ENCODE data around the gene EBF3. TPM values are rescaled to one million over a fixed set of nuclear protein-coding genes. Genes with fewer than 3 reads are reported as not detected.

Gene EBF3
- total RNA-seq, 1 experiment from 2014 or later, result not detected

DNA sequence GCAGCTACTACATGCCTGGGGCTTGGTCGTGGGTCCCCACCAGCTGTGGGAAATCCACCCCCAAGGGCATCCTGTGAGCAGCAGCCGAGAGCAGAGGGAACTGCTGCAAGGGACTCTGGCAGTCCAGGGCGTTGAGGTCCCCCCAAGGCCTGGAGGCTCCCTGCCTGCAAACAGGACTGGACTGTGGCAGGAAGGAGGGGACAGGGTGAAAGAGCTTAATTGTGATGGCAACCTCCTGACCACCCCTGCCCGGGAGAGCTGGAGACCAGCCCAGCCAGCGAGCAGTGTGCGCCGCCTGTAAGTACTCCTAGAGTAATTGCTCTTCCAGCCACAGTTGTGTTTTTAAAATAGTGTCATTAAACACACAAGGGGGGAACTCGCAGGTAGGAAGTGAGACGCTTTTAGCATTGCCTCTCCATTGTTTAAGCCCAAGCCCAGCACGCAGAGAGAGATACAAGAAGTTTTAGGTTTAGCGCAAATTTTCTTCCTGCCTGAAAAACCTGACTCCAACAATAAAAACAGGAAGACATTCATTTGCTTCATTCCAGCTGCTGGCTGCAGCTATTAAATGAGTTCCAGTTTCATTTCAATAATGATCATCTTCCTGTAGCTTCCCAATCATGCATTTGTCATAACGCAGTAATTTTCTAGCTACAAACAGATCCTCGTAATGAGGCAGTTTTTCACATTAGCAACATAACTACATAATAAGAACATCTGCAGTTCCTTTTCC lies 111.1 kb downstream of the EBF3 start:
- intact Hi-C loops (cut with micrococcal nuclease; ENCODE audit: unreplicated experiment), result no loop called here
- CTCF ChIA-PET, result interaction anchor here (0.8 kb wide), 1 partner anchor 38 kb away, joined by 4 read pairs; no protein-coding TSS in a partner anchor
- H3K27ac Mint-ChIP-seq (ENCODE audit: unreplicated experiment), result no peak overlapping the region
- H3K4me1 Mint-ChIP-seq (ENCODE audit: low read depth, unreplicated experiment), result no peaks in the 10 kb centered on the region
- DNase-seq, result no peak
- no peaks in the 10 kb centered on the region for H3K27me3 Mint-ChIP-seq (ENCODE audit: unreplicated experiment)
- TF ChIP-seq, protein P1, sequence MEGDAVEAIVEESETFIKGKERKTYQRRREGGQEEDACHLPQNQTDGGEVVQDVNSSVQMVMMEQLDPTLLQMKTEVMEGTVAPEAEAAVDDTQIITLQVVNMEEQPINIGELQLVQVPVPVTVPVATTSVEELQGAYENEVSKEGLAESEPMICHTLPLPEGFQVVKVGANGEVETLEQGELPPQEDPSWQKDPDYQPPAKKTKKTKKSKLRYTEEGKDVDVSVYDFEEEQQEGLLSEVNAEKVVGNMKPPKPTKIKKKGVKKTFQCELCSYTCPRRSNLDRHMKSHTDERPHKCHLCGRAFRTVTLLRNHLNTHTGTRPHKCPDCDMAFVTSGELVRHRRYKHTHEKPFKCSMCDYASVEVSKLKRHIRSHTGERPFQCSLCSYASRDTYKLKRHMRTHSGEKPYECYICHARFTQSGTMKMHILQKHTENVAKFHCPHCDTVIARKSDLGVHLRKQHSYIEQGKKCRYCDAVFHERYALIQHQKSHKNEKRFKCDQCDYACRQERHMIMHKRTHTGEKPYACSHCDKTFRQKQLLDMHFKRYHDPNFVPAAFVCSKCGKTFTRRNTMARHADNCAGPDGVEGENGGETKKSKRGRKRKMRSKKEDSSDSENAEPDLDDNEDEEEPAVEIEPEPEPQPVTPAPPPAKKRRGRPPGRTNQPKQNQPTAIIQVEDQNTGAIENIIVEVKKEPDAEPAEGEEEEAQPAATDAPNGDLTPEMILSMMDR (IDR thresholded peaks at IDR 0.05; ENCODE audit: unreplicated experiment), result no peak
- H3K9me3 Mint-ChIP-seq (ENCODE audit: low read depth, unreplicated experiment), result peaks cover 2% of the 10 kb centered on the region
- no TSS peak for BruUV-seq (replicated peaks)
- H3K4me3 Mint-ChIP-seq (ENCODE audit: low read depth, unreplicated experiment), result no peak overlapping the region
- no peaks in the 10 kb centered on the region for H3K36me3 Mint-ChIP-seq (ENCODE audit: insufficient read depth, unreplicated experiment)

DNA sequence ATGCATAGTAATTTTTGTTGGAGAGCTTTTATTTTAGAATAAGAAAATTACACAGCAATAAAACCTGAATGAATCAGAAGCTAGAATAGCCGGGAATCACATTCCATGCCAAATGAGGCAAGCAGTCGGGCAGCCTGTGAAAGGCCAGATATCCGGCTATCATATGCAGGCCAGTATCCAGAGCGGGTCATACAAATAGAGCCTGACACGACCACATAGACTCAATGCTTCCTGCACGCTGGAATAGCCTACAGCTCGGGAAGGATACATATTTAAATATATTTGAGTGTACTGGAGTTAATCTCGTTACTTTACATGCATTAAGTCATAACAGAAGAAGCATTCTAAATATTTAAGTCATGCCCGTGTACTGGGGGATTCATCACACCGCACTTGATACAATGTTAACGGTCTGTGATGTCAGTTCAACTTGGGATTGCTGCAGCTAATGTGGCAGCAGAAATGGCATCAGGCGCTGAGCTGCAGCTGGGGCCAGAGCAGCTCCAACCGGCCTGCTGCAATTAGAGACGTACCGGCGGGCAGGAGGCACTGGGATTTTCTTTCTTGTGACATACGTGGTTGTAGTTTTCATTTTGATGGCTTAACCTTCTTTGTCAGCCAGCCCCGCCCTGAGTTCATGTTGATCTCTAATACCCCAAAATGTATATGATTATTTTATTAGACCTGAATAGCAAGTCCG lies 112.0 kb downstream of the EBF3 start:
- no peaks in the 10 kb centered on the region for H3K4me1 Mint-ChIP-seq (ENCODE audit: low read depth, unreplicated experiment)
- no peaks in the 10 kb centered on the region for H3K9me3 Mint-ChIP-seq (ENCODE audit: low read depth, unreplicated experiment)
- BruUV-seq (replicated peaks), result no TSS peak
- H3K27ac Mint-ChIP-seq (ENCODE audit: unreplicated experiment), result no peak overlapping the region
- no peak for DNase-seq
- no peaks in the 10 kb centered on the region for H3K27me3 Mint-ChIP-seq (ENCODE audit: unreplicated experiment)
- H3K4me3 Mint-ChIP-seq (ENCODE audit: low read depth, unreplicated experiment), result no peak overlapping the region
- intact Hi-C loops (cut with micrococcal nuclease; ENCODE audit: unreplicated experiment), result no loop called here
- TF ChIP-seq, protein P1 (IDR thresholded peaks at IDR 0.05; ENCODE audit: unreplicated experiment), result no peak
- CTCF ChIA-PET, result no interaction called here
- H3K36me3 Mint-ChIP-seq (ENCODE audit: insufficient read depth, unreplicated experiment), result no peaks in the 10 kb centered on the region

DNA sequence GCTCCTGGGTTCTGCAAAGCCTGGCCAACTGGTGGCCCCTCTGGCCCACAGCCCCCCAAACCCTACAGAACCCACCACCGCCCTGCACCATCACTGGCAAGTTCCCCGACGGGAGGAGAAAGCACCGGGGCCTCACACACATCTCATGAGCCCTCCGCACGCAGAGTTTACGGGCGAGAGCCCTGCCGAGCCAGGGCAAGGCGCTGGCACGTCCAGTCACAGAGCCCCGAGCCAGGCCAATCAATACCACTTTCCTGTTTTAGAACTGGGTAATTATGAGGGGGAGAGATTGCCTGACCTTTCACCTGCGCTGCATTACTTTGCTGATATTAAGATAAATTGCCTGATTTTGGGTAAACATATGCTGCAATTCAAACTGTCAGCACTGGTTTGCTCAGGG lies 113.3 kb downstream of the EBF3 start:
- CTCF ChIA-PET, result no interaction called here
- no peaks in the 10 kb centered on the region for H3K36me3 Mint-ChIP-seq (ENCODE audit: insufficient read depth, unreplicated experiment)
- H3K27me3 Mint-ChIP-seq (ENCODE audit: unreplicated experiment), result no peaks in the 10 kb centered on the region
- DNase-seq, result no peak
- intact Hi-C loops (cut with micrococcal nuclease; ENCODE audit: unreplicated experiment), result no loop called here
- H3K9me3 Mint-ChIP-seq (ENCODE audit: low read depth, unreplicated experiment), result no peaks in the 10 kb centered on the region
- TF ChIP-seq, protein P1 (IDR thresholded peaks at IDR 0.05; ENCODE audit: unreplicated experiment), result no peak
- BruUV-seq (replicated peaks), result no TSS peak
- no peak overlapping the region for H3K27ac Mint-ChIP-seq (ENCODE audit: unreplicated experiment)
- H3K4me1 Mint-ChIP-seq (ENCODE audit: low read depth, unreplicated experiment), result no peaks in the 10 kb centered on the region
- H3K4me3 Mint-ChIP-seq (ENCODE audit: low read depth, unreplicated experiment), result no peak overlapping the region

DNA sequence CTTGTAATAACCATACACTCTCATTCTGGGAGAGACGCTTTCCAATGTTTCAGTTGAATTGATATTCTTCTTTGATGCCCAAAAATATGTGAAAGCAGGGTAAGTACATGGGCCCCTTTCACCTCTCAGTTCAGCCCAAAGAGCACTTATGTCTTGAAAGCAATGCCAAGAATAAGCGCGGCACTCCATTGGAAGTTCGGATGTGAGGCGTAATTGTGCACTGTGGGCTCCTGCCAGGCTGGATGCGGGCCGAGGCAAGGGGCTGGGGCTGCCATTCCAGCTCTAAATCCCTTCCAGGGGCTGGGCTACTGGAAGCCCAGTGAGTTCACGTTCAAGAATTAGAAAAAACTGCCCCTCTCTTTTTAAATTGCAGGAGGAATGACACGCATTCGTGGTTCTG lies 113.8 kb downstream of the EBF3 start:
- no peaks in the 10 kb centered on the region for H3K27me3 Mint-ChIP-seq (ENCODE audit: unreplicated experiment)
- no TSS peak for BruUV-seq (replicated peaks)
- H3K27ac Mint-ChIP-seq (ENCODE audit: unreplicated experiment), result no peak overlapping the region
- no peak overlapping the region for H3K4me3 Mint-ChIP-seq (ENCODE audit: low read depth, unreplicated experiment)
- intact Hi-C loops (cut with micrococcal nuclease; ENCODE audit: unreplicated experiment), result no loop called here
- H3K4me1 Mint-ChIP-seq (ENCODE audit: low read depth, unreplicated experiment), result no peaks in the 10 kb centered on the region
- H3K9me3 Mint-ChIP-seq (ENCODE audit: low read depth, unreplicated experiment), result no peaks in the 10 kb centered on the region
- TF ChIP-seq, protein P1 (IDR thresholded peaks at IDR 0.05; ENCODE audit: unreplicated experiment), result no peak
- no peak for DNase-seq
- CTCF ChIA-PET, result no interaction called here
- H3K36me3 Mint-ChIP-seq (ENCODE audit: insufficient read depth, unreplicated experiment), result no peaks in the 10 kb centered on the region

All from Calu3 (cell line).